ENCODE measurements around the gene SAA1.

SAA1 gene

GRCh38 chr11:18312012-18312411 is 45.9 kb downstream of the SAA1 start:
- DNase-seq, result no peak

- peak; percentile 15 to 65 (median 61) for DNase-seq
These were observed 46.8 kb downstream of the SAA1 start for GRCh38 chr11:18312663-18313420.

DNA sequence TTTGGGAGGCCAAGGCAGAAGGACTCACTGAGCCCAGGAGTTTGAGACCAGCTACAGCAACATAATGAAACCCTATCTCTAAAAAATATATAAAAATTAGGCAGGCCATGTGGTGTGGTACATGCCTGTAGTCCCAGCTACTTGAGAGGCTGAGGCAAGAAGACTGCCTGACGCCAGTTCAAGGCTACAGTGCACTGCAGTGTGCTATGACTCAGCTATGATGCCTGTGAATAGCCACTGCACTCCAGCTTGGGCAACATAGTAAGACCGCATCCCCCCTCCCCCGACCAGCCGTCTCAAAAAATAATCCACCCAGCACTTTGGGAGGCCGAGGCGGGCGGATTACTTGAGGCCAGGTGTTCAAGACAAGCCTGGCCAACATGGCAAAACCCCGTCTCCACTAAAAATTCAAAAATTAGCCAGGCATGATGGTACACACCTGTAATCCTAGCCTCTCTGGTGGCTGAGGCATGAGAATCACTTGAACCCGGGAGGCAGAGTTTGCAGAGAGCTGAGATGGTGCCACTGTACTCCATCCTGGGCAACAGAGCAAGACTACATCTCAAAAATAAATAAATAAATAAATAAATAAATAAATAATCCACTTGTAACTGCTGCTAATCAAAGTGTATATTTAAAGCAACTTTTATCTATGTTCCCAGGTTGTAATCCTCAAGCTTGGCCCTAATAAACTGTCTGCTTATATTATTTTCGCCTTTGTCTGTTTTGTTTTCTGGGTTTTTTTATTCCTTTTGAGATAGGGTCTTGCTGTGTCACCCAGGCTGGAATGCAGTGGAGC is 48.1 kb downstream of the SAA1 start:
- peak in 2 of 3 donors; percentile 33 to 42 for DNase-seq

- DNase-seq, result peak; percentile 76 to 79 (median 77)
These were observed 48.9 kb downstream of the SAA1 start for GRCh38 chr11:18314784-18315523.

GRCh38 chr11:18315893-18316292 is 49.8 kb downstream of the SAA1 start:
- no peak for DNase-seq

DNA sequence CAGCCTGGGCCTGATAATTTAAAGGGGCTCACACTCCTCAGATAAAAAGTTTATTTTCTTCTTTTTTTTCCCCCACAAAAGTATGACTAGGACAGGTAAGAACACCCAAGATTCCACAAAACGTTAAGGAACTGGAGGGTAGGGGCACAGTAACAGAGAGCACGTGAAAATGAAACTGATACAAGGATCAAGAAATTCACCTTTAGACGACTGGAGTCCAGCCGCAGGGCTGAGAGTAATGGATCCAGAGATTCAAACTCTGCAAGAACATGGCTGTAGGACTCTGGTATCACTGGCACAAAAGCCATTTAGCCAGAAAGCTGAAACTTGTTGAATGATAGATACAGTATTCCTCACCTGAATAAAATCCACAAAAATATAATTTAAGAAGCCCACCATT is 51.5 kb downstream of the SAA1 start:
- no peak for DNase-seq

Data from suppressor macrophage treated with lipopolysaccharide for 1 hour (primary cell).